Ishikawa (cell line): ENCODE data around the gene IL12RB1.

ENCODE experiments used
- CEBPB ChIP-seq: IDR thresholded peaks from 2 replicates; pipeline ENCODE4 v1.6.1; 2012
- CREB1 ChIP-seq: IDR thresholded peaks from 2 replicates; pipeline ENCODE4 v1.6.1; 2012; ENCODE audit warnings: low read depth
- EGR1 ChIP-seq: IDR thresholded peaks from 2 replicates; pipeline ENCODE4 v1.6.1; 2012
- EP300 ChIP-seq: IDR thresholded peaks from 2 replicates; pipeline ENCODE4 v1.6.1; 2012; ENCODE audit warnings: borderline replicate concordance
- FOXM1 ChIP-seq: IDR thresholded peaks from 2 replicates; pipeline ENCODE4 v1.6.1; 2012; ENCODE audit warnings: low read depth, borderline replicate concordance
- RAD21 ChIP-seq: IDR thresholded peaks from 2 replicates; pipeline ENCODE4 v1.6.1; 2012; ENCODE audit warnings: low read depth
- TAF1 ChIP-seq: IDR thresholded peaks from 2 replicates; pipeline ENCODE4 v1.6.1; 2012; ENCODE audit warnings: low read depth, mild to moderate bottlenecking
- TCF12 ChIP-seq: IDR thresholded peaks from 2 replicates; pipeline ENCODE4 v1.6.1; 2012; ENCODE audit warnings: low read depth
- YY1 ChIP-seq: IDR thresholded peaks from 2 replicates; pipeline ENCODE4 v1.6.1; 2012; ENCODE audit warnings: low read depth
- TF ChIP-seq, protein P1 (sequence below): IDR thresholded peaks from 2 replicates; pipeline ENCODE4 v1.6.1; 2012
- TF ChIP-seq, protein P2 (sequence below): IDR thresholded peaks from 2 replicates; pipeline ENCODE4 v1.6.1; 2012; ENCODE audit warnings: low read depth, mild to moderate bottlenecking

DNA sequence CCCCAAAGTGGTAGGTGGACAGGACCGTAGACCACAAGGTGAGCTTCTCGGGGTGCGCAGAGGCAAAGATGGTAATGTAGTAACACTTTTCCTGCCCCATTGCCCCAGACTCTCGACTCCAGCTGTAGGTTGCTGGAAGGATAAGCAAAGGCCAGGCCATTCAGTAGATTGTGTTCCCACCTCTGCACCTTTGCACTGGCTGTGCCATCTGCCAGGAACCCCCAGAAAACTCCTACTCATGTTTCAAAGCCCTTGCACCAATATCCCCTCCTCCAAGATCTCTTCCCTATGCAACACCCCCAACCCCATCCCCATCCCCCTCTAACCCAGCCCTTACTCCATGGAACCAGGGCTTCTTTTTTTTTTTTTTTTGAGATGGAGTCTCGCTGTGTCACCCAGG is 18.3 kb downstream of the IL12RB1 start:
- TF ChIP-seq TAF1 (no peak), CREB1 (no peak), FOXM1 (no peak), EP300 (no peak), CEBPB (no peak), RAD21 (no peak), EGR1 (no peak), TCF12 (no peak), YY1 (no peak)
- TF ChIP-seq, protein P1, sequence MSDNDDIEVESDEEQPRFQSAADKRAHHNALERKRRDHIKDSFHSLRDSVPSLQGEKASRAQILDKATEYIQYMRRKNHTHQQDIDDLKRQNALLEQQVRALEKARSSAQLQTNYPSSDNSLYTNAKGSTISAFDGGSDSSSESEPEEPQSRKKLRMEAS: no peak
- TF ChIP-seq, protein P2, sequence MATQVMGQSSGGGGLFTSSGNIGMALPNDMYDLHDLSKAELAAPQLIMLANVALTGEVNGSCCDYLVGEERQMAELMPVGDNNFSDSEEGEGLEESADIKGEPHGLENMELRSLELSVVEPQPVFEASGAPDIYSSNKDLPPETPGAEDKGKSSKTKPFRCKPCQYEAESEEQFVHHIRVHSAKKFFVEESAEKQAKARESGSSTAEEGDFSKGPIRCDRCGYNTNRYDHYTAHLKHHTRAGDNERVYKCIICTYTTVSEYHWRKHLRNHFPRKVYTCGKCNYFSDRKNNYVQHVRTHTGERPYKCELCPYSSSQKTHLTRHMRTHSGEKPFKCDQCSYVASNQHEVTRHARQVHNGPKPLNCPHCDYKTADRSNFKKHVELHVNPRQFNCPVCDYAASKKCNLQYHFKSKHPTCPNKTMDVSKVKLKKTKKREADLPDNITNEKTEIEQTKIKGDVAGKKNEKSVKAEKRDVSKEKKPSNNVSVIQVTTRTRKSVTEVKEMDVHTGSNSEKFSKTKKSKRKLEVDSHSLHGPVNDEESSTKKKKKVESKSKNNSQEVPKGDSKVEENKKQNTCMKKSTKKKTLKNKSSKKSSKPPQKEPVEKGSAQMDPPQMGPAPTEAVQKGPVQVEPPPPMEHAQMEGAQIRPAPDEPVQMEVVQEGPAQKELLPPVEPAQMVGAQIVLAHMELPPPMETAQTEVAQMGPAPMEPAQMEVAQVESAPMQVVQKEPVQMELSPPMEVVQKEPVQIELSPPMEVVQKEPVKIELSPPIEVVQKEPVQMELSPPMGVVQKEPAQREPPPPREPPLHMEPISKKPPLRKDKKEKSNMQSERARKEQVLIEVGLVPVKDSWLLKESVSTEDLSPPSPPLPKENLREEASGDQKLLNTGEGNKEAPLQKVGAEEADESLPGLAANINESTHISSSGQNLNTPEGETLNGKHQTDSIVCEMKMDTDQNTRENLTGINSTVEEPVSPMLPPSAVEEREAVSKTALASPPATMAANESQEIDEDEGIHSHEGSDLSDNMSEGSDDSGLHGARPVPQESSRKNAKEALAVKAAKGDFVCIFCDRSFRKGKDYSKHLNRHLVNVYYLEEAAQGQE: no peak
